IPS-15b (cell line): ENCODE results near the gene MEPE.

Experiments used
- H3K27me3 ChIP-seq: one replicate; pipeline ENCODE4 v1.6.1; 2013; ENCODE audit warnings: low read length; ENCODE audit not compliant: control insufficient read depth, insufficient read depth
- H3K36me3 ChIP-seq: one replicate; pipeline ENCODE4 v1.6.1; 2013; ENCODE audit warnings: low read length; ENCODE audit not compliant: control insufficient read depth, insufficient read depth
- H3K4me1 ChIP-seq: one replicate; pipeline ENCODE4 v1.6.1; 2013; ENCODE audit warnings: mild to moderate bottlenecking, low read length; ENCODE audit not compliant: control insufficient read depth, insufficient read depth
- H3K4me3 ChIP-seq: one replicate; pipeline ENCODE4 v1.5.1; 2013; ENCODE audit warnings: low read depth, low read length
- H3K9ac ChIP-seq: one replicate; pipeline ENCODE4 v1.6.1; 2013; ENCODE audit warnings: low read depth, mild to moderate bottlenecking, low read length
- H3K9me3 ChIP-seq: one replicate; pipeline ENCODE4 v1.6.1; 2013; ENCODE audit warnings: mild to moderate bottlenecking, low read length; ENCODE audit not compliant: control insufficient read depth, insufficient read depth

The MEPE gene

GRCh38 chr4:87819281-87819919 lies 13.4 kb upstream of the MEPE start:
- H3K9me3 ChIP-seq, result no peaks in the 10 kb centered on the region
- H3K4me3 ChIP-seq, result no peak overlapping the region
- peaks cover 4% of the 10 kb centered on the region for H3K4me1 ChIP-seq
- H3K9ac ChIP-seq, result no peak overlapping the region
- no peaks in the 10 kb centered on the region for H3K27me3 ChIP-seq
- no peaks in the 10 kb centered on the region for H3K36me3 ChIP-seq

- Histone ChIP-seq H3K4me1 (peaks cover 4% of the 10 kb centered on the region), H3K27me3 (no peaks in the 10 kb centered on the region), H3K4me3 (no peak overlapping the region), H3K9me3 (no peaks in the 10 kb centered on the region), H3K36me3 (no peaks in the 10 kb centered on the region), H3K9ac (no peak overlapping the region)
Measured at GRCh38 chr4:87823200-87823599, 9.6 kb upstream of the MEPE start.

- no peaks in the 10 kb centered on the region for H3K27me3 ChIP-seq
- no peaks in the 10 kb centered on the region for H3K9me3 ChIP-seq
- peaks cover 4% of the 10 kb centered on the region for H3K4me1 ChIP-seq
- no peak overlapping the region for H3K9ac ChIP-seq
- H3K36me3 ChIP-seq, result no peaks in the 10 kb centered on the region
- H3K4me3 ChIP-seq, result no peak overlapping the region
Measured at GRCh38 chr4:87823724-87824123, 9.0 kb upstream of the MEPE start.

DNA sequence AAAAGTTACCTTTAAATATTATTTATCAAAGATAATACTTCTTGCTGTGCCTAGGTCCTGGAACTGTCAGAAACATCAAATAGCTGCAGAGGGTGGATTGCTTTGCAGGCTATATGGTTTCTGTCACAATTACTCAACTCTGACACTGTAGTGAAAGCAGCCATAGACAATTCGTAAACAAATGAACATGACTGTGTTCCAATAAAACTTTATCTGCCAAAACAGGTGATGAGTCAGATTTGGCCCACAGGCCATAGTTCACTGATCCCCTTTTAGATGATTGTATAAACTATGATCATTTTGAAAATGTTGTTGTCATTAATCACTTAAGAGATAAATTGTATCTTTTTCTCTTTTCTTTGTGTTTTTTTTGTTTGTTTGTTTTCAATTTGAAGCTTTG lies 8.4 kb upstream of the MEPE start:
- Histone ChIP-seq H3K9me3 (no peaks in the 10 kb centered on the region), H3K27me3 (no peaks in the 10 kb centered on the region), H3K36me3 (no peaks in the 10 kb centered on the region), H3K4me1 (peaks cover 4% of the 10 kb centered on the region), H3K9ac (no peak overlapping the region), H3K4me3 (no peak overlapping the region)

DNA sequence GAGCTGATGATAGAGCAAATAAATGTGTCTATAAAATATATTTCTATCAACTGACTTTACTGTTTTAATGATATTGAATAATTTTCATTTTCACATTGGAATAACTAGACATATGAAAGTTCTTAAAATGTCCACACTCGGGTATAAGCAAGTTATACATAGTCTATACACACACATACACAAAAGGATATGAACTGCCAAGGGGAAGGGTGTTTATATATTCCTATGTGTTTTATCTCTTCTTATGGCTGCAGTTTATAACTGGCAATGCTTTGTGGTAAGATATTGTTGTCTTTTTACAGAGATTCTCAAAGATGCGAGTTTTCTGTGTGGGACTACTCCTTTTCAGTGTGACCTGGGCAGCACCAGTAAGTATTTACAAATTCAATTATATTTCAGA lies 1.6 kb downstream of the MEPE start:
- Histone ChIP-seq H3K9ac (no peak overlapping the region), H3K4me3 (no peak overlapping the region), H3K36me3 (no peaks in the 10 kb centered on the region), H3K27me3 (no peaks in the 10 kb centered on the region), H3K9me3 (no peaks in the 10 kb centered on the region), H3K4me1 (peaks cover 8% of the 10 kb centered on the region)

GRCh38 chr4:87835197-87835596 lies 2.4 kb downstream of the MEPE start:
- Histone ChIP-seq H3K4me1 (peaks cover 8% of the 10 kb centered on the region), H3K4me3 (no peak overlapping the region), H3K36me3 (no peaks in the 10 kb centered on the region), H3K9ac (no peak overlapping the region), H3K27me3 (no peaks in the 10 kb centered on the region), H3K9me3 (no peaks in the 10 kb centered on the region)

DNA sequence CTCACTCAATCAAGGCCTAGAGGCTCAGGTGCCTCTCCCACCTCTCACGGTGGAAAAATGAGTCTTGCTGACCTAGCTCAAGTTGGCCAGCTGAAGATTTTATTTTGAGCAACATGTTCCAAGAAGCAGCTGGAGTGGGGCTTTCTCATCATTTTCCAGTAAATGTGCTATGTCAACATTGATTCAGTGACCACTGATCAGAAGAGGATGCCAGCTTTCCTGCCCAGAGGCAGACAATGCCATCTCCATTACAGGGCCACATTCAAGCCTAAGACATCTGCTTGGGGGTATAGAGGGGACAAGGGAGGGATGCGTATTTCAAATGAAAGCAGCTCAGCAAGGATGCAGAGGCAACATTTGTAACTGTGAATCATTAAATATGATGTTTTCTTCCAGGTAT lies 3.0 kb downstream of the MEPE start:
- no peak overlapping the region for H3K9ac ChIP-seq
- no peaks in the 10 kb centered on the region for H3K9me3 ChIP-seq
- no peaks in the 10 kb centered on the region for H3K36me3 ChIP-seq
- H3K4me3 ChIP-seq, result no peak overlapping the region
- peaks cover 8% of the 10 kb centered on the region for H3K4me1 ChIP-seq
- no peaks in the 10 kb centered on the region for H3K27me3 ChIP-seq

DNA sequence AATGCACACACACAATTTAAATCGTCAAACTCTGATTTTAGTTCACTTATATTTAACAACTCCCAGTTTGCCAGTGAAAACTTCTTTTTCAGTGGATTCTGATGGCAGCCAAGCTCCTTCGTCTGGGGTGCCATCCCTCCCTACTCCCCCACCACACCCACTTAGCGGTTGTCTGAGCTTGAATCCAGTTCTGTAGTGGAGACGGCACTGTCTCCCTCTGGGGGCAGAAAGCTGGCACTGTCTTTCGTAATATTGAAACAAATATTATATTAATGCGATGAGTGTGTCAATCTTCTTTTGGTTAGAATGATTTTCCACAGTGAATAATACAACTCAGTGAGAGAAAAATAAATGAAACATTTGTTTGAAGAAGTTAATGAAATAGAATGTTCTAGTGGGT lies 5.4 kb downstream of the MEPE start:
- Histone ChIP-seq H3K9me3 (no peaks in the 10 kb centered on the region), H3K36me3 (no peaks in the 10 kb centered on the region)

GRCh38 chr4:87838890-87839591 lies 6.3 kb downstream of the MEPE start:
- peaks cover 8% of the 10 kb centered on the region for H3K4me1 ChIP-seq
- H3K9ac ChIP-seq, result peak overlapping the region; percentile 29
- H3K9me3 ChIP-seq, result no peaks in the 10 kb centered on the region

More for the DNA sequence above, 5.4 kb downstream of the MEPE start:
- peaks cover 8% of the 10 kb centered on the region for H3K4me1 ChIP-seq
- no peaks in the 10 kb centered on the region for H3K27me3 ChIP-seq
- H3K9ac ChIP-seq, result no peak overlapping the region
- no peak overlapping the region for H3K4me3 ChIP-seq

GRCh38 chr4:87839592-87839946 lies 6.8 kb downstream of the MEPE start:
- Histone ChIP-seq H3K9me3 (no peaks in the 10 kb centered on the region), H3K9ac (no peak overlapping the region), H3K4me3 (no peak overlapping the region), H3K36me3 (no peaks in the 10 kb centered on the region), H3K27me3 (no peaks in the 10 kb centered on the region), H3K4me1 (peaks cover 8% of the 10 kb centered on the region)

More at GRCh38 chr4:87838890-87839591, 6.3 kb downstream of the MEPE start:
- H3K27me3 ChIP-seq, result no peaks in the 10 kb centered on the region
- no peaks in the 10 kb centered on the region for H3K36me3 ChIP-seq
- no peak overlapping the region for H3K4me3 ChIP-seq

DNA sequence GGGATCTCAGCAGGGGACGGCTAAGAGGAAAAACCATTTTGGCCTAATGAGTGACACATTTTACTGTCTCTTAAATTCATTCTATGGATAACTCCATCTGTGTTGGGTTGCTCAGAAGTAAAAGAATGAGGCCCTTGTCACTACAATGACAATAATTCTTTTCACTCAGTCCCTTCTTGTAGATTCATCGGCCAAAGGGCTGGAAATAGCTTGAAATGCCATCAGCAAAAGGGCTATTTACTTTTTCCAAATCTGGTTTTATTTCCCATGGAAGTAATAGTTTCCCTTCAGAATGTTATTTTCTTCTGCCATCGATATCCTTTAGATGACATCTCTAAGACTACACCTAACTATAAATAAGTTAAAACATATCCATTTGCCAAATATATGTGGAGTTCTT lies 7.4 kb downstream of the MEPE start:
- no peaks in the 10 kb centered on the region for H3K36me3 ChIP-seq
- no peak overlapping the region for H3K4me3 ChIP-seq
- H3K4me1 ChIP-seq, result peaks cover 8% of the 10 kb centered on the region
- no peaks in the 10 kb centered on the region for H3K27me3 ChIP-seq
- H3K9ac ChIP-seq, result no peak overlapping the region
- no peaks in the 10 kb centered on the region for H3K9me3 ChIP-seq

GRCh38 chr4:87843936-87844335 lies 11.2 kb downstream of the MEPE start:
- Histone ChIP-seq H3K27me3 (no peaks in the 10 kb centered on the region), H3K4me1 (peaks cover 6% of the 10 kb centered on the region), H3K36me3 (no peaks in the 10 kb centered on the region), H3K9me3 (no peaks in the 10 kb centered on the region), H3K9ac (no peak overlapping the region), H3K4me3 (no peak overlapping the region)
